Endothelial cell of umbilical vein (primary cell): Measurements from ENCODE around the gene DIP2C.

ENCODE experiments used
- CTCF ChIP-seq, 2 donors: IDR thresholded peaks; 1 replicate in 1 of 2; 2 replicates in 1 of 2; pipeline ENCODE4 v1.5.1; 2011; ENCODE audit warnings: low read length in 2 of 2, mild to moderate bottlenecking in 2 of 2, moderate library complexity in 2 of 2, control low read depth in 1 of 2, inconsistent platforms in 1 of 2, low read depth in 1 of 2; ENCODE audit not compliant: insufficient read depth in 1 of 2; ENCODE audit errors: extremely low read depth in 1 of 2
- EZH2 ChIP-seq: IDR thresholded peaks from 2 replicates; pipeline ENCODE4 v1.6.1; 2012; ENCODE audit warnings: borderline replicate concordance, low read depth, mild to moderate bottlenecking, moderate library complexity, low read length, inconsistent platforms; ENCODE audit not compliant: severe bottlenecking
- FOS ChIP-seq: IDR thresholded peaks from 2 replicates; pipeline ENCODE4 v1.6.1; 2011; ENCODE audit warnings: mild to moderate bottlenecking, low read length, moderate library complexity, borderline replicate concordance; ENCODE audit not compliant: insufficient read depth
- GATA2 ChIP-seq: IDR thresholded peaks from 2 replicates; pipeline ENCODE4 v1.7.0; 2011; ENCODE audit warnings: low read depth, mild to moderate bottlenecking, moderate library complexity, mixed read lengths, low read length; ENCODE audit not compliant: insufficient read length, insufficient read depth
- JUN ChIP-seq: IDR thresholded peaks from 2 replicates; pipeline ENCODE4 v1.6.1; 2011; ENCODE audit warnings: borderline replicate concordance, low read depth; ENCODE audit not compliant: insufficient read length, insufficient read depth
- MYC ChIP-seq: IDR thresholded peaks from one replicate; pipeline ENCODE4 v1.6.1; 2011; ENCODE audit warnings: mild to moderate bottlenecking, low read depth, low read length
- POLR2A ChIP-seq: IDR thresholded peaks from 2 replicates; pipeline ENCODE4 v1.6.1; 2012; ENCODE audit warnings: low read depth, mild to moderate bottlenecking, control low read depth, low read length
- POLR2AphosphoS5 ChIP-seq: IDR thresholded peaks from 2 replicates; pipeline ENCODE4 v1.6.1; 2012; ENCODE audit warnings: low read depth, mild to moderate bottlenecking, control low read depth, low read length, moderate library complexity; ENCODE audit not compliant: insufficient read depth
- TF ChIP-seq, protein P1 (sequence below): IDR thresholded peaks from 2 replicates; pipeline ENCODE4 v1.6.1; 2011; ENCODE audit not compliant: insufficient read depth, insufficient read length

GRCh38 chr10:406976-407375 is 282.5 kb downstream of the DIP2C start:
- TF ChIP-seq CTCF (IDR thresholded peaks at IDR 0.05; ENCODE audit: extremely low read depth in 1 of 2, insufficient read depth in 1 of 2, low read depth in 1 of 2, low read length in 2 of 2) (no peak), POLR2AphosphoS5 (no peak), EZH2 (no peak), POLR2A (no peak), GATA2 (no peak), JUN (no peak), MYC (no peak), FOS (no peak)
- TF ChIP-seq, protein P1, sequence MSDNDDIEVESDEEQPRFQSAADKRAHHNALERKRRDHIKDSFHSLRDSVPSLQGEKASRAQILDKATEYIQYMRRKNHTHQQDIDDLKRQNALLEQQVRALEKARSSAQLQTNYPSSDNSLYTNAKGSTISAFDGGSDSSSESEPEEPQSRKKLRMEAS: no peak
